NCI-H82 (cell line): Measurements from ENCODE around the gene INSL3.

Source experiments
- DNase-seq: peaks from one replicate; lab custom pipeline; 2025; lab: John Stamatoyannopoulos, UW

The INSL3 gene

GRCh38 chr19:17846146-17846545 is 24.8 kb upstream of the INSL3 start:
- no peak for DNase-seq

- no peak for DNase-seq
Measured at GRCh38 chr19:17843908-17844490, 22.7 kb upstream of the INSL3 start.

GRCh38 chr19:17843292-17843827 is 22.0 kb upstream of the INSL3 start:
- no peak for DNase-seq

- peak; percentile 59 for DNase-seq
Measured at GRCh38 chr19:17842663-17843291, 21.5 kb upstream of the INSL3 start.

GRCh38 chr19:17841810-17842662 is 20.7 kb upstream of the INSL3 start:
- DNase-seq: peak; percentile 100

GRCh38 chr19:17841371-17841809 is 20.1 kb upstream of the INSL3 start:
- no peak for DNase-seq

- no peak for DNase-seq
Measured at GRCh38 chr19:17840019-17840418, 18.7 kb upstream of the INSL3 start.

GRCh38 chr19:17837972-17838371 is 16.7 kb upstream of the INSL3 start:
- DNase-seq: no peak

- no peak for DNase-seq
Measured at GRCh38 chr19:17836530-17836929, 15.2 kb upstream of the INSL3 start.

- no peak for DNase-seq
Measured at GRCh38 chr19:17835182-17836006, 14.1 kb upstream of the INSL3 start.

GRCh38 chr19:17834350-17835181 is 13.2 kb upstream of the INSL3 start:
- DNase-seq: peak; percentile 43

GRCh38 chr19:17832443-17833208 is 11.3 kb upstream of the INSL3 start:
- no peak for DNase-seq

- DNase-seq: peak; percentile 56
Measured at GRCh38 chr19:17831419-17831888, 10.1 kb upstream of the INSL3 start.

- peak; percentile 98 for DNase-seq
Measured at GRCh38 chr19:17830567-17831418, 9.5 kb upstream of the INSL3 start.

GRCh38 chr19:17829855-17830566 is 8.7 kb upstream of the INSL3 start:
- DNase-seq: peak; percentile 95

- DNase-seq: no peak
Measured at GRCh38 chr19:17826508-17827056, 5.3 kb upstream of the INSL3 start.

GRCh38 chr19:17824339-17824738 is 3.0 kb upstream of the INSL3 start:
- no peak for DNase-seq
